ENCODE measurements around the gene TXNRD3.

The TXNRD3 gene

DNA sequence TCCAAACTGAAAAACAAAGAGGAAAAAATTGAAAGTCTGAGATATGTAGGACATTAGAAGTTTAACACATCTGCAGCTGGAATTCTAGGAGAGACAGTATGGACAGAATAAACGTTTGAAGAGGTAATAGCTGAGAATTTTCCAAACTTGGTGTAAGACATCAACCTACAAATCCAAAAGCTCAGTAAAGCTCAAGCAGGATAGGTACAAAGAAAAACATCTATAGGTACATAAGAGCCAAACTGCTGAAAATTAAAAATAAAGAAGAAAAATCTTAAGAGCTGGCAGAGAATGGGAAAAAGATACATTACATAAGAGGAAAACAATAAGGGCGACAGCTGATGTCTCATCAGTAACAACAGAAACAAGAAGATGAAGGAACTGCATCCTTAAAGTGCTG is 73.4 kb downstream of the TXNRD3 start:
- no peak for DNase-seq

DNA sequence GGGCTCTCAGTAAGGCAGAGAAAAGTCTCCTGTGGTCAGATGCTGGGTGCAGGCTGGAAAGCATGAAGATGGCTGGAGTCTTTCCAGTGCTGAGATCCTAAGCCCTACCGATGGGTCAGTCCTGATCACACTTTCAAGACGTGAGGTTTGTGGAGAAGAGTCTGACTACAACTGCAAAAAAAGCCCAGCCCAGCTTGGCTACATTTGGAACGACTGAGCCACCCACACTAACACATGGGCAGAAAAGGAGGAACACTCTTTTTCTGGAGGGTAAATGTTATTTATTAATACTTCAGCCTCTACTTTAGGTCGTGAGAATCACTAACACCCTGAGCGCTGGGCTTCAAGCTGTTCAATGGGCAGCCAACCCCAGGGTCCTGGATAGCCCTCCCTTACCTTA is 74.2 kb downstream of the TXNRD3 start:
- no peak for DNase-seq

DNA sequence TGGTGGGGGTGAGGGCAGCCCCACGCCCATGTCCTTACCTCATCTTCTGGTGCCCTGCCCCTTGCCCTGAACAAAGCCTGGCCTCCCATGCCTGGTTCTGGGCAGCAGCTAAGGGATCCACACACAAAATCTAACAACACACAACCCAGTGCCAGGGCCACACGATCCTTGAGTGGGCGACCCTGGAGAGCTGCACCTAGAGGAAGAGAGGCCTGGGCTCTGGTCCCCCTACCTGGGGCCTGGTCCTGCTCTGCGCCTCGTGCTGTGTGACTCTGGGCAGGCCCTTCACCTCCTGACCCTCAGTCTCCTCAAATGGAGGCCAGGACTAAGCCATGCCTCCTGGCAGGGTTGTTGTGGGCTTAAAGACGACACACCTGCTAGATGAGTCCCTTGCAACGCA is 76.2 kb downstream of the TXNRD3 start:
- DNase-seq, result no peak

DNA sequence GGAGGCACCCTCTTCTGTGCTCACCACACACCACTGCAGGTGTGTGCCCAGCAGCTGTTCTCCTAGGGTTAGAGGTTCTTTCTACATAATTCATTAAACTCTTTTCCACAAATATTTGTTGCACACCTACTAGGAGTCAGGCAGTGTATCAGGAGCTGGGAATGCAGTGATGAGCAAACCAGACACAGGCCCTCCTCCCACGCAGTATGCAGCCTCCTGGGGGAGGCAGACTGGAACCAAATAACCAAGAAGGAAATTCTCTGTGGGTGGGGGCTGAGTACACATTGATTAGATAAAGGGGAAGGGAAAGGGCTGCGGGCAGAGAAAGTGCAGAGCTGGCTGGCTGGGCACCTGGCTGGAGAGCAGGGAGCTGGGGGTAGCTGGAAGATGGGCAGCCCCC is 77.7 kb downstream of the TXNRD3 start:
- DNase-seq, result no peak

DNA sequence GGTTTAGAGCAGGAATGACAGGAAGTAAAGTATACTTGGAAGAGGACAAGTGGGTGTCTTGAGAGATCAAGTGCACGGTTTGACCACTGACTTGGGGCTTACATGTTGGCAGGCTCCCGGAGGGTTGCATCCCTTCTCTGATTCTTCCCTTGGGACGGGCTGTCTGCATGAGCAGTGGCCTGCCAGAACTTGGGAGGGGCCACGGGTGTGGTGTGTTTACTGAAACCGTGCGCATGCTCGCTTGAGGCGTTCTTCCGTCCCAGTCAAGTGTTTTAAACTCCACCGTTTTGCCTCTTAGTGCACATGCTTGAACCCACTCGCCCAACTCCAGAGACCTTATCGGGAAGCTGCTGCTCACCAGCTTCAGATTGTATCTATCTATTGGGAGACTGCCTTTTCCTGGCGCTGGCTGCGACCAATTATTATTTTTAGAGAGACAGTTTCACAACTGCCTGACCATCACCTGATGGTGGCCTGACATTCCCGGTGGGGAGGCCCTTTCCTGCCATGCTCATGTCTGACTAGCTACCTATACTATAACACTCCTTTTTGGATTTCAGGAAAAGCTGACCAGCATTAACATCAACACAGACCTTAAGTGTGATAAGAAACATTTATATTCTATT is 81.3 kb downstream of the TXNRD3 start:
- DNase-seq, result no peak

DNA sequence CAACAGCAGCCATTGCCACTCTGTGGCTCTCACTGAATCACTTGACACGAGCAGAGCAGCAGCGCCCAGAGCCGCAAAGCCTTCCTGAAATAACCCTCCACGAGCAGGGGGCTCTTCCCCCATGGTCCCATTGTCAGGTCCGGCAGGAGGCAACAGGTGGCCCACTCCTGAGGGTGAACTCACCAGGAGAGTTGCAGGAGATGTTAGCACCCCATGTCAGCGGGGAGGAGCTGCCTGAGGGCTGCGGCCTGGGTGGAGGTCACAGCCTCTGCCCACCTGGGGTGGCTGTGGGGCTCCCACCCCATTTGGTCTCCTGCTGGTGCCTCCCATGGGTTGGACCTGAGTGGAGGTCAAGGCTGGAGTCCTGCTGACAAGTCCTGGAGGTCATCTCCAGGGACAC is 83.8 kb downstream of the TXNRD3 start:
- DNase-seq, result no peak

DNA sequence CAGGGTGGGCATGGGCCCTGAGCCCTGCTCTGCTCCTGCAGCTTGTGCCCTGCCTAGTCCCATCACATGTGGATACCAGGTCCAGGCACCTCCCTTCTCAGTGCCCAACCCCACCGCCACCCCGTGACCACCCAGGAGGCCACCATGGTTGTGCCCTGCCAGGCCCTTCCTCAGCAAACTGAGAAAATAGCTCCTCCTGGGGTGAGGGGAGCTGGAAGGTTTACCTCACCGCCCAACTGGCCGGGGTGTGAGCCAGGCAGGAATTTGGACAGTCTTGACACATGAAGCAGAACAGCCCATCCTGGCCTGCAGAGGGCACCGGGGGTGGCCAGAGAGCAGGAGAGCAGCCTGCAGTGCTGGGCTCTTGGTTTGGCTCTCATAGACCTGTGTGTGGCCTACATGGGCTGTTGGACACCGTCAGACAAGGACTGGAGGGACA is 84.8 kb downstream of the TXNRD3 start:
- no peak for DNase-seq

DNA sequence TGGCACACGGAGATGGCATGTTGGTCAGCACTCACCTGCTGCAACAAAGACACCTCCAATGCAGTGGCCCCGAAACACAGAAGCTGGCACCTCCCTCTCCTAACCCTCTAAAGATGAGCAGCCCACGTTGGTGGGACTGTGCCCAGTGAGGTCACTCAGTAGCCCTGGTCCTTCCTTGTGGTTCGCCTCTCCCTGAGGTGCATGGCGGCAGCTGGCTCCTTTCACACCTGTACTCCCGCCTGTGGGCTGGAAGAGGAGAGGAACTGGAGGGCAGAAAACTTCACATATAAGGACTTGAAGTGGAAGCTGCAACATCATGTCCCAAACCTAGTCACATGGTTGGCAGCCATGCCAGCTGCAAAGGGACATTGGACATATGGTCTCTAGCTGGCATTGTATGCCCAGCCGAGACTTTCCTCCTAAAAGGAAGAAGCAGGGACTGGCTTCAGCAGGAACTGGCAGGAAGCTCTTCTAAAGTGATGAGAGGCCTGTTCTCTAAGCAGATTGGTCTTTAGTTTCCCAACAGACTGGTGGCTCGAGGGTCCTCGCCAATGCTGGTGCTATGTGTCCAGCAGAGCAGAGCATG is 85.4 kb downstream of the TXNRD3 start:
- DNase-seq, result no peak

DNA sequence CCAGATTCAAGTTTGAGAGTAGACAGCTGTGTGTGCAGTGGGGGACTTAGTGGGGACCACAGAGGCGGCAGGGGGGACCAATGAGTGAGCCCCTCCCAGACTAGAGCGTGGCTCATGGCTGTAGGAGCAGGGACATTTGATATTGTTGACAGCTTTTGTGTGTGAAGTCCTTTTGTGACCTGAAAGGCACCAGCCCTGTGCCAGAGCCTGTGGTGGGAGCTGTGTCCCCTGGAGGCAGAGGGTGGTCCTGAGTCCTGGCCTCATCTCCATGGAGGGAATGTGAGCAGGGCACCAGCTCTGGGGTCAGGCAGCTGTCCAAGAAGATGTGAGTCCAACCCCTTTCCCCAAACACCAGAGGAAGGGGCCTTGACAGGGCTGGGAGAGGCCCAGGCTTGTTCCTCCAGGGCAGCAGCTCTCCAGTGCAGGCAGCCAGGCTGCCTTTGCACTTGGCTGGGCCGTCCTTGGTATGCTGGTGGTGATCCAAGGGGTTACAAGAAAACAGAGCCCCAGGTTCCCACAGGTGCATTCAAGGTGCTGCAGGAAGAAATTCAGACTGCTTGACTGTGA is 86.1 kb downstream of the TXNRD3 start:
- no peak for DNase-seq

DNA sequence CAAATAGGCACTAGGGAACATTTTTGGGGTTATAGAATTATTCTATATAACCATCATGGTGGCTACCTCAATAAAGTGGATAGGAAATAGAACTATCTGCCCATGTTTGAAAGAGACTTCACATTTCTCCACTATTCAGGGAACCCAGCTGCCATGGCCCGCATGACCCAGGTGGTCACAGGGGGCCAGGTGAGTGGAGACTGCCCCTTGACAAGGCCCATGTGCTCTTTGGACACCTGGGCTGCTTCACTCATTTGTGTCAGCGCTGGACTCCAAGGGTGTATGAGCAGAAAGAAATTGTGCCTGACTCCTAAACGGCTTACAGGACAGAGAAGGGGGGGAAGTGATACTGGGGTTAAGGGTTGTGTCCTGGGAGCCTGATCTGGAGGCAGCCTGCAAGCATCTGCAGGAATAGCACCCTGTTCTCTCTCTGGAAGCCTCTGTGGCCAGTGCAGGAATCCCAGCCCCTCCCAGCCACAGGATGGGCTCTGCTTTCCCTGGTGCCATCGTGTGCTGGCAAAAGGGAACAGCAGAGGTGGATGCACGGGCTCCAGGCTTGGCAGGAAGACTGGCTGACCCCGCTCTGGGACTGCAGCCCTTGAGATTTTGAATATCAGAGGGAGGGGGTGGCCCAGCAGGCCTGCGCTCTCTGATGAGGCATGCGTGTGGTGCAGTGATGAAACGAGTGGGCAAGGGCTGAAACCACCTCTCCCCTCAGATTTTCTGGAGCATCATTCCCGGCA is 87.1 kb downstream of the TXNRD3 start:
- DNase-seq, result no peak

DNA sequence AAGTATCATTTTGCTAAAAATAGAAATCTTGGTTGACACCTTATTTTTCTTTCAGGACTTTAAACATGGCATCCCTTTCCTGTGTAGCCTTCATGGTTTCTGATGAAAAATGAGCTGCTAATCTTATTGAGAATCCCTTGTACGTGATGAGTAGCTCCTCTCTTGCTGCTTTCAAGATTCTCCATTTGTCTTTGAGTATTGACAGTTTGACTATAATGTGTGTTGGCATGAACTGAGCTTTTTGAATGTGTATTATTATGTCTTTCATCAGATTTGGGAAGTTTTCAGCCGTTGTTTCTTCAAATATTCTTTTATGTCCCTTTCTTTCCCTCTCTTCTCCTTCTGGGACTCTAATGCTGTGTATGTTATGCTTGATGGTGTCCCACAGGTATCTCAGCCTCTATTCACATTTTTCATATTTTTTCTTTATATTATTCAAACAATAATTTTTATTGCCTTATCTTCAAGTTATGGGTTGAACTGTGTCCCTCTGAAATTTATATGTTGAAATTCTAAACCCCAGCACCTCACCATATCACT is 92.1 kb downstream of the TXNRD3 start:
- DNase-seq, result no peak

DNA sequence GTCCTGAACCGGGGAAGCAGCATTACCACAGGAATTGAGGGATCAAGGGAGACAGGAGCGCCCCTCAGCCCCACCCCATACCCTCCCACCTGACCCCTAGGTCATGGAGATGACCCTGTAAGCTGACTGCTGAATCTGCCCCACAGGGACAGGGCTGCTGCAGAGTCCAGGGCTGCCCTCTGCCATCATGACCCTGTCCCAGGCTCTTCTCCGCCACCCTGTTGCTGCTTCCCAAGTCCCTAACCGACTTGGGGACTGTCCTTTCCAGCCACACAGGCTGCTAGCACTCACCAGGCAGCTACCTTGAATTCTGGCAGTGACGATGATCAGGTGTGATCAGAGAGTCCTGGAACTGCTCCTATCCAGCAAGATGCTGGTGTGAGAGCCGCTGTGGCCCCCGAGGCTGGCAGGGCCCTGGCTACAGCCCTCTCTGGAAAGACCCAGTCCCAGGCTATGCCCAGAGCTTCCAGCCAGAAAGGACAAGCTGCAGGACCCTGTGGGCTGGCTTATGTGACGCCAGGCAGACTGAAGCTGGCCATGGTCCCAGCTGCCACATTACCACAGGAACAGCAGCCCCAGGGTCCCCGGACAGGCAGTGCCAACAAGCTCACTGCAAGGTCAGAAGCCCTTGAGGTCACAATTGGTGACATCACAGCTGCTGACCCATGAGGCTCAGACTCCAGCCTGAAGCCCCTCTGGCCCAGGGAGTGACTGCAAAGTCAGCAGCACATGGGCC is 96.4 kb downstream of the TXNRD3 start, which contains the start of gene C3orf22:
Gene C3orf22, minus strand, starts transcription at position 597 of the 736 bp plus-strand sequence. CDS start 5,542 bp downstream, outside the sequence.
- no peak for DNase-seq

DNA sequence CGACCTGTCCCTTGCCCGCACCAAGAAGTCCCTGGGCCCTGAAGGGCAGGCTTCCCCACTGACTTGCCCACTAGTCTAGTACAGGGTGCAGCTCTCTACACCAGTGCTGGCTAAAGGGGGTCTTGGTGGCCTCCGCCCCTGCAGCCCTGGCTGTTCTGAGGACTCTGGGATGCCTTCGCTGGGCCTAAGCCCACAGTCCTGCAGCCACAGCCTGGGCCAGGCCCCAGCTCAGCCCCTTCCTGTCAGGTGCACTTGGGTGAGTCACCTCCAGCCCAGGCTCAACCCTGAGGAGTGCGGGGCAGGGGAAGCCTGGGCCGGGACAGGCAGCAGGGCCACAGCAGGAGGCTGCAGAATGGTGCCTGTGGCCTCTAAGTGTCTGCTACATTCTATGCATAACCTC is 97.2 kb downstream of the TXNRD3 start:
- DNase-seq, result no peak

DNA sequence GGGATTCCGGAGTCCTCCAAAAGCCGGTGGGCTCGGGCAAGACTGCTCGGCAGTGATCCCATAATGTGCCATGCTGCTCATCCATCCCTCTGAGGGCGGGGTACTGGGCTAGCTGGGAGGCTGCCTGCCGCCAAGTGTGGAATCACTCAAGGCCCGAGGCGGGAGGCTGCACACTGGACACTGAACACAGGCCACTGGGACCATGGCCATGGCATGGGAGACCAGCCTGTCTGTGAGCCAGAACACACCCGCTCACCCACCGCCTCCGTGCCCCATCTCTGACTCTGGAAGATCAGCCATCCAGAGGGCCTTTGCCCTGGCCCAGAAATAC is 97.5 kb downstream of the TXNRD3 start:
- no peak for DNase-seq
